ENCODE results near the gene CCND3. TPM values are rescaled to one million over a fixed set of nuclear protein-coding genes. Genes with fewer than 3 reads are reported as not detected.

Gene CCND3
- total RNA-seq, 1 donor from 2014 or later: 122 TPM

DNA sequence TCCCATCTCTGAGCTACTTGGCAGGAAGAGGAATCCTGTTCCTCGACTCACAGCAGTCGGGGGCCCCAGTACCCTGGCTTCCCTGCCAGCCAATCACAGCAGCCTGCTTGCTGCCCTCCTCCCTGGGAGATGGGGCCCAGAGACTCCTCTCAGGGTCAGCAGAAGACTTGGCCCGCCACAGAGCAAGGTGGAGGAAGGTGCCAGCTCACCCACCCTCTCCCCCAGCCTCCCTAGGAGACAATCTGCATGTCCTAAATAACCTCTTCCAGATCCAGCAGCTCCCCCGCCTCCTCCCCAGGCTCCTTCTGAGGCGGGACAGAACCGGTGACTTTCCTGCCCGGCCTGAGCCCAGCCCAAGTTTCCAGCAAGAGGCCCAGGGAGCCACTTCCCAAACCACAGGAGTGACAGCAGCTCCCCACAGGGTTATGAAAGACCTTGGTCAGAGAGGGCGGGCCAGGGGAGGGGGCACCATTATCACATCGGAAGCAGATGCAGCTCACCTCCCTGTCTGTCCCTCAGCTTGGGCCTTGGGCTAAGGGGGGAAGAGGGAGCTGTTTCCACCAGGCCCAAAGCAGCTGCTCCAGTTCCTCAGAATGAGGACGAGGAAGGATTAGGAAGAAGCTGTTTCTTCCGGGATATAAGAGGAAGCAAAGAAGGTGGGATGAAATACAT, 2.3 kb downstream of the CCND3 start:
- H3K4me1 ChIP-seq: peaks cover 72% of the 10 kb centered on the region
- no peak overlapping the region for H3K4me3 ChIP-seq
- TF ChIP-seq POLR2AphosphoS5 (IDR thresholded peaks at IDR 0.05; ENCODE audit: insufficient read depth in 1 of 2, low read depth in 1 of 2): no peak
- TF ChIP-seq, protein P1, sequence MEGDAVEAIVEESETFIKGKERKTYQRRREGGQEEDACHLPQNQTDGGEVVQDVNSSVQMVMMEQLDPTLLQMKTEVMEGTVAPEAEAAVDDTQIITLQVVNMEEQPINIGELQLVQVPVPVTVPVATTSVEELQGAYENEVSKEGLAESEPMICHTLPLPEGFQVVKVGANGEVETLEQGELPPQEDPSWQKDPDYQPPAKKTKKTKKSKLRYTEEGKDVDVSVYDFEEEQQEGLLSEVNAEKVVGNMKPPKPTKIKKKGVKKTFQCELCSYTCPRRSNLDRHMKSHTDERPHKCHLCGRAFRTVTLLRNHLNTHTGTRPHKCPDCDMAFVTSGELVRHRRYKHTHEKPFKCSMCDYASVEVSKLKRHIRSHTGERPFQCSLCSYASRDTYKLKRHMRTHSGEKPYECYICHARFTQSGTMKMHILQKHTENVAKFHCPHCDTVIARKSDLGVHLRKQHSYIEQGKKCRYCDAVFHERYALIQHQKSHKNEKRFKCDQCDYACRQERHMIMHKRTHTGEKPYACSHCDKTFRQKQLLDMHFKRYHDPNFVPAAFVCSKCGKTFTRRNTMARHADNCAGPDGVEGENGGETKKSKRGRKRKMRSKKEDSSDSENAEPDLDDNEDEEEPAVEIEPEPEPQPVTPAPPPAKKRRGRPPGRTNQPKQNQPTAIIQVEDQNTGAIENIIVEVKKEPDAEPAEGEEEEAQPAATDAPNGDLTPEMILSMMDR (IDR thresholded peaks at IDR 0.05): no peak
- TF ChIP-seq POLR2A (IDR thresholded peaks at IDR 0.05): no peak

DNA sequence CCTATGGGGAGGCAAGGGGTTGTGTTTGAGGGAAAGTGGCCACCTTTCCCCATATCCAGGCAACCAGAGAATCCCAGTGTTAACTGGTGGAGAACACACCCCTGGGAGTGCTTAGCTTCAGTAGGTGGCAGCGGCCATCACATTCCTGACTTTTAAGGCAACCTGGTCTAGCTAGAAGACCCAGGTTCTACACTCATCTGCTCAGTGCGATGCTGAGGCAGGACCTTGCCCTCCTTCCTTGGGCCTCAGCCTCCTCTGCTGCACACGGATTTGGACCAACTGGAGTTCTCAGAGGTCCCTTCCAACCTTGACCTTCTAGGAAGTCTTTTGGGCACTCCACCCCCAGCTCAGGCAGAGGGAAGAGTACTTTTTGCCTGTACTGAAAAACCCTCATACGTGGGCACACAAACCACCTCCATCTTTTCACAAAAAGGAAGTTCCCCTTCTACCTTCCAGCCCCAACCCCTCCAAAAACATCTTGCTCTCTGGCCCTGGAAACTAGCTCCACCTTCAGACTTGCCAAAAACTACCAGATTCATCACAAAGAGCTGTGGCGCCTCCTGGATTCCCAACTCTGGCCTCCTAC, 2.9 kb downstream of the CCND3 start:
- TF ChIP-seq POLR2A (IDR thresholded peaks at IDR 0.05) (no peak), POLR2AphosphoS5 (IDR thresholded peaks at IDR 0.05; ENCODE audit: insufficient read depth in 1 of 2, low read depth in 1 of 2) (no peak)
- TF ChIP-seq, protein P1 (IDR thresholded peaks at IDR 0.05): no peak
- Histone ChIP-seq H3K27ac (peak overlapping the region; percentile 76), H3K4me1 (peaks cover 72% of the 10 kb centered on the region), H3K27me3 (no peaks in the 10 kb centered on the region), H3K4me3 (no peak overlapping the region), H3K36me3 (peaks cover 0 to 22% of the 10 kb centered on the region in 2 donors), H3K9me3 (no peaks in the 10 kb centered on the region)
- no peak for DNase-seq (ENCODE audit: extremely low spot score in 2 of 2)
- intact Hi-C loops (cut with DNase I): loop anchor here (5.0 kb wide), 1 partner anchor 104 kb away; no protein-coding TSS in a partner anchor

More for the DNA sequence above, 2.3 kb downstream of the CCND3 start:
- H3K27ac ChIP-seq: peak overlapping the region; percentile 76
- no peaks in the 10 kb centered on the region for H3K9me3 ChIP-seq
- intact Hi-C loops (cut with DNase I): loop anchor here (5.0 kb wide), 1 partner anchor 103 kb away; no protein-coding TSS in a partner anchor
- peak in 1 of 2 donors; percentile 90 for DNase-seq (ENCODE audit: extremely low spot score in 2 of 2)
- H3K27me3 ChIP-seq: no peaks in the 10 kb centered on the region
- H3K36me3 ChIP-seq: peaks cover 0 to 22% of the 10 kb centered on the region in 2 donors

DNA sequence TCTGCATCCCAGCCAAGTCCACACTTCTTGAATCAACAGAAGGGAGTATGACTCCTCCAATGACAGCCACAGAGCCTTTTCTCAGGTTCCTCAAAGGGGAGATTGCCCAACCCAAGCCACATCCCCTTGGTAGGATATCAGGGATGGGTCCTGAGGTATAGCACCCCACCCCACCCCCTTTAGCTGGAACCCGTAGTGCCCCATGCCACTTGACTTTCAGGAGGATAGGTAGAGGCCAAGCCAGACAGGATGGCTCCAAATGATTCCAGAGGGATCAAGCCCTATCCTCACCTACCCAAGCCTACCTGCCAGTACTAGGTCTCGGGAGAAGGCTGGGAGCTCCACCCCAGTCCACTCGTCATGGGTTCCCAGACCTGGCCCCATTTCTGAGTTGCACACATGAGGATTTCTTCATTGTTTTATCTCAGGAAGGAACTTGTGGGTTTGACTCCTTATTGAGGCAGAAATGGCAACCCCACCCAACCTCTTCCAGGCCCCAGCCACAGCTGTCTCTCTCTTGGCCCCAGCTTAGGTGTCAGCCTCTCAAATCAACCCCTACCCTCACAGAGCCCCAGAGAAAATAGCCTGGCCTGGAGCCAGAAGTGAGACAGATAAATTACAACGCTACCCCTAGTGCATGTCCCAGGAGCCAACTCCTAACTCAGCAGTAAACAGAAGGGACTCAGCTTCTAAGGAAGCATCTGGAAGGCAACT, 3.6 kb downstream of the CCND3 start:
- Histone ChIP-seq H3K4me3 (no peak overlapping the region), H3K36me3 (peaks cover 0 to 26% of the 10 kb centered on the region in 2 donors), H3K27ac (peak overlapping the region; percentile 76), H3K4me1 (peaks cover 69% of the 10 kb centered on the region), H3K9me3 (no peaks in the 10 kb centered on the region), H3K27me3 (no peaks in the 10 kb centered on the region)
- no peak for DNase-seq (ENCODE audit: extremely low spot score in 2 of 2)
- TF ChIP-seq, protein P1 (IDR thresholded peaks at IDR 0.05): no peak
- TF ChIP-seq POLR2AphosphoS5 (IDR thresholded peaks at IDR 0.05; ENCODE audit: insufficient read depth in 1 of 2, low read depth in 1 of 2): no peak
- no peak for TF ChIP-seq POLR2A (IDR thresholded peaks at IDR 0.05)
- intact Hi-C loops (cut with DNase I): loop anchor here (5.0 kb wide), 1 partner anchor 104 kb away; no protein-coding TSS in a partner anchor

DNA sequence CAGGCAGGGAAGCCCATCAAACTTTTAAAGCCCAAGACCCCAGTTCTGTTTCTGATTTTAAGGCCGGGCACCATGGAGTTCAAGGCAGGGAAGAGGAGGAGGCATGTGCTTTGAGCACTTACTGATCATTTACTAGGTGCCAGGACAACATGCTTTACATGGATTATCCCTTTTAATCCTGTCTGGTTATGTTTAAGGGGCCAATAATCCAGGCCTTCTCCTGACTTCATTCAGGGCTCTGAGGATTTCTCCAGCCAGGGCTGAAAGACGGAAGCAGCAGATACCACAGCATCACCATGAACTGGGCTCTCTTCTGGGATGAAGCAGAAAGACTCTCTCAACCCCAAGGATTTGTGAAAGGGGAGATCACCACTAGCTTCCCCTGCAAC, 4.1 kb downstream of the CCND3 start:
- Histone ChIP-seq H3K4me1 (peaks cover 64% of the 10 kb centered on the region), H3K4me3 (no peak overlapping the region), H3K27me3 (no peaks in the 10 kb centered on the region), H3K9me3 (no peaks in the 10 kb centered on the region), H3K36me3 (peaks cover 0 to 31% of the 10 kb centered on the region in 2 donors), H3K27ac (peak overlapping the region; percentile 76)
- TF ChIP-seq POLR2AphosphoS5 (IDR thresholded peaks at IDR 0.05; ENCODE audit: insufficient read depth in 1 of 2, low read depth in 1 of 2): no peak
- TF ChIP-seq POLR2A (IDR thresholded peaks at IDR 0.05): no peak
- TF ChIP-seq, protein P1 (IDR thresholded peaks at IDR 0.05): no peak
- intact Hi-C loops (cut with DNase I): loop anchor here (5.0 kb wide), 1 partner anchor 105 kb away; no protein-coding TSS in a partner anchor
- DNase-seq (ENCODE audit: extremely low spot score in 2 of 2): no peak
